ENCODE results near the gene KLRB1.
"Not testable (repeated sequence)": the region's sequence is repeated elsewhere in the genome, so short reads cannot be mapped to it uniquely, and the experiment has no call there.

Gene KLRB1

GRCh38 chr12:9619411-9620179 lies 11.9 kb upstream of the KLRB1 start:
- DNase-seq: no peak

GRCh38 chr12:9618906-9619305 lies 11.2 kb upstream of the KLRB1 start:
- not testable (repeated sequence) for DNase-seq

GRCh38 chr12:9617124-9617523 lies 9.4 kb upstream of the KLRB1 start:
- no peak for DNase-seq

GRCh38 chr12:9615420-9616136 lies 7.9 kb upstream of the KLRB1 start:
- no peak for DNase-seq

- not testable (repeated sequence) for DNase-seq
Observed at GRCh38 chr12:9610606-9611005, 2.9 kb upstream of the KLRB1 start.

- no peak for DNase-seq
Observed at GRCh38 chr12:9606736-9607372, 862 bp downstream of the KLRB1 start.

- DNase-seq: no peak
Observed at GRCh38 chr12:9606247-9606646, 1.5 kb downstream of the KLRB1 start.

GRCh38 chr12:9605483-9605882 lies 2.2 kb downstream of the KLRB1 start:
- DNase-seq: no peak

- no peak for DNase-seq
Observed at GRCh38 chr12:9604287-9604686, 3.4 kb downstream of the KLRB1 start.

GRCh38 chr12:9600426-9600825 lies 7.3 kb downstream of the KLRB1 start:
- not testable (repeated sequence) for DNase-seq

- DNase-seq: no peak
Observed at GRCh38 chr12:9598363-9598762, 9.4 kb downstream of the KLRB1 start.

GRCh38 chr12:9597365-9597764 lies 10.4 kb downstream of the KLRB1 start:
- no peak for DNase-seq

- no peak for DNase-seq
Observed at GRCh38 chr12:9590441-9590840, 17.3 kb downstream of the KLRB1 start.

GRCh38 chr12:9588749-9589148 lies 19.0 kb downstream of the KLRB1 start:
- DNase-seq: no peak

GRCh38 chr12:9587987-9588600 lies 19.6 kb downstream of the KLRB1 start:
- no peak for DNase-seq

GRCh38 chr12:9577729-9578128 lies 30.0 kb downstream of the KLRB1 start:
- not testable (repeated sequence) for DNase-seq

GRCh38 chr12:9567151-9567550 lies 40.6 kb downstream of the KLRB1 start:
- DNase-seq: not testable (repeated sequence)

GRCh38 chr12:9566113-9566512 lies 41.6 kb downstream of the KLRB1 start:
- DNase-seq: not testable (repeated sequence)

- DNase-seq: not testable (repeated sequence)
Observed at GRCh38 chr12:9564418-9564817, 43.3 kb downstream of the KLRB1 start.

GRCh38 chr12:9562841-9563453 lies 44.8 kb downstream of the KLRB1 start:
- not testable (repeated sequence) for DNase-seq

GRCh38 chr12:9545489-9545888 lies 62.2 kb downstream of the KLRB1 start:
- DNase-seq: not testable (repeated sequence)

All from activated CD4-positive, CD25-positive, alpha-beta regulatory T cell treated with anti-CD3 and anti-CD28 coated beads, Interleukin-2, amount 50 U/mL, for 72 hours (primary cell).